ENCODE results near the gene ELF4.
"Not testable (repeated sequence)": the region's sequence is repeated elsewhere in the genome, so short reads cannot be mapped to it uniquely, and the experiment has no call there.

- not testable (repeated sequence) for TF ChIP-seq SP1 (IDR thresholded peaks at IDR 0.05; ENCODE audit: low read depth, low read length); JUND (IDR thresholded peaks at IDR 0.05; ENCODE audit: low read depth, low read length); ELK1 (IDR thresholded peaks at IDR 0.05; ENCODE audit: low read depth, low read length); RAD21 (IDR thresholded peaks at IDR 0.05; ENCODE audit: insufficient read depth, low read depth, low read length); POLR2AphosphoS5 (IDR thresholded peaks at IDR 0.05; ENCODE audit: low read length); CEBPZ (IDR thresholded peaks at IDR 0.05; ENCODE audit: low read depth, low read length)
Measured at GRCh38 chrX:130115119-130115885, 5.0 kb upstream of the ELF4 start.

Data from GM12878 (cell line).